ENCODE results near the gene KLF6. TPM values are rescaled to one million over a fixed set of nuclear protein-coding genes. Genes with fewer than 3 reads are reported as not detected.

Gene KLF6
- total and polyA plus RNA-seq, 2 donors (not counting 1 experiment from before 2014, with no cell fraction given) = 96.1 to 105 TPM

DNA sequence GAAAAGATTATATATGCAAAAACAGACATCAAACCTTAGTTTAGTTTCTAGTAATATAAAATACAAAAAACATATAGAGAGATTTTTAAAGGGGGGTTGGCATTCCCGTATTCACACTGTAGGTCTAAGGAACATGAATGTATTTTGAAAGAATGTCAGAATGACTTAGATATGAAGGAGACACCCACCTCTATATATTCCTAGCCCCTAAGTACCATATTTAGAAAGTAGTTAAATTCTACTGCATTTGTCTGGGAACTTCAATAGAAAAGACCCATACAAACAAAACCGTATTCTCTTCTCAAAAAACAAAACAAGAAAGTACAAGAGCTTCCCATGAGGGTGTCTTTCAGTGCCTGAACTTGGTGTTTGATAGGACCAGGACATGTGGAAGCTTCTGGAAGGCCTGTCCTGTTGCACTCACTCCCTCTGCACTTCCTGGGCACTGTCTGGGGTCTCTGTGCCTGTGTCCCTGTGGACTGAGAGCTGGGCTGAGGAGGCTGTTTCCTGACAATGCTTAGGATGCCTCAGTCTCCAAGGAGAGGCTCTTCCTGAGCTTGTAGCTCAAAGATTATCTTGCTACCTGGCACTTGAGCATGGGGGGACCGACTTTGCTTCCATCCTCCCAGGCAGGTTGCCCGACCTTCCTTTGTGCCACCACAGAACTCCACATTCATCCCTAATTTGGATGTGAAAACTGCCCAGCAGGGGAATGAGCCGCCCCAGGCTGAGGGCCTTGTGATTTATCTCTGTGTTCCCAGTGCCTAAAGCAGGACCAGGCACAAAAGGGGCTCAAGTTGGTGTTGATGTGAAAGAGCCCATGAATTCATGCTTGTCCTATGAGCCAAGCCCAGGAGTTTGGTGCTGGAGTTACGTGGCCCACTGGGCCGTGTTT lies 44.4 kb upstream of the KLF6 start:
- TF ChIP-seq CTCF (conservative IDR thresholded peaks at IDR 0.05 in 1 of 2, IDR thresholded peaks at IDR 0.05 in 1 of 2; ENCODE audit: low read depth in 1 of 2, low read length in 2 of 2) (no peak), EZH2 (IDR thresholded peaks at IDR 0.05; ENCODE audit: low read length, missing control alignments) (no peak)
- DNase-seq (ENCODE audit: low read depth in 2 of 2) = no peak
- Histone ChIP-seq H4K20me1 (ENCODE audit: control insufficient read depth, extremely low read depth, insufficient read depth, low read length) (no peaks in the 10 kb centered on the region), H3K36me3 (ENCODE audit: control insufficient read depth, insufficient read depth, low read length) (no peaks in the 10 kb centered on the region), H3K79me2 (ENCODE audit: control insufficient read depth, insufficient read depth, low read length) (no peaks in the 10 kb centered on the region), H3K9me3 (ENCODE audit: control insufficient read depth, insufficient read depth, low read depth, low read length) (no peaks in the 10 kb centered on the region), H2AFZ (ENCODE audit: low read length) (peak overlapping the region; percentile 91), H3K27ac (ENCODE audit: insufficient read depth, low read length) (peak overlapping the region; percentile 88), H3K4me1 (ENCODE audit: control insufficient read depth, extremely low read depth, insufficient read depth, low read length) (peaks cover 10% of the 10 kb centered on the region), H3K4me3 (replicated peaks in 1 of 4; ENCODE audit: control extremely low read depth in 1 of 4, insufficient read depth in 1 of 4, low read depth in 3 of 4, low read length in 4 of 4) (peak overlapping the region; percentile 11 to 41 (median 28)), H3K9ac (ENCODE audit: insufficient read depth, low read length) (peak overlapping the region; percentile 3), H3K4me2 (ENCODE audit: extremely low read depth, insufficient read depth, low read length) (peak overlapping the region; percentile 77), H3K27me3 (ENCODE audit: control insufficient read depth, insufficient read depth, low read length) (no peaks in the 10 kb centered on the region)

DNA sequence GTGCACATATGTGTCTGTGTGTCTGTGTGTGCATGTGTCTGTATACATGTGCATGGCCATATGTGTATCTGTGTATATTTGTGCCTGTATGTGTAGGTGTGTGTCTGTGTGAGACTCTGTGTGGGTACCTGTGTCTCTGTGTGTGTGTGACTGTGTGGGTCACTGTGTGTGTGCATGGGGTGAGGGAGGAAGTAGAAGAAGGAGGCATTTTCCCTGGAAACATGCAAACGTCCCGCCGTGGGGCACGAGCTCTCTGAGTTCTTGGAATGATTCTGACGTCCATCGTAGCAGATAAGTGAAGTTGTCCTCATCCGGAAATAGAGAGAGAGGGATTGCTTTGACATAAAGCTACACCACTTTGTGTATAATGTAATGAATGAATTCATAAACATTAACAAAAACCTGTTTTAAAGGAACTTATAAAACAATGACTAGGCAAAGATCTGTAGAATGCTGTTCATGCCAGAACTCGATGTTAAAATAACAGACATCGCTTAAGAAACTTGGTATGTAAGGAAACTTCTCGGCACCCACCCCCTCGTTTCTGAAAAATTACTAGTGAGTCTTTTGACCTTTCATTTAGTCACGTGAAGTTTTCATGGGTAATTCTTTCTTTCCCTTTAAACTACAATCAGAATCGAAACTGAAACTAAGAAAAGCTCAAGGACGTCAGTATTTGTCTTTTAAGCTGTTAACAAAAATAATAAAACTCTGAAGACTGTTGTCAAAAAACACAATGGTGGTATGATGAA lies 43.6 kb upstream of the KLF6 start:
- Histone ChIP-seq H3K27me3 (ENCODE audit: control insufficient read depth, insufficient read depth, low read length) (no peaks in the 10 kb centered on the region), H3K9me3 (ENCODE audit: control insufficient read depth, insufficient read depth, low read depth, low read length) (no peaks in the 10 kb centered on the region), H3K4me3 (replicated peaks in 1 of 4; ENCODE audit: control extremely low read depth in 1 of 4, insufficient read depth in 1 of 4, low read depth in 3 of 4, low read length in 4 of 4) (peak overlapping the region; percentile 11 to 41 (median 28)), H3K27ac (ENCODE audit: insufficient read depth, low read length) (peak overlapping the region; percentile 88), H3K36me3 (ENCODE audit: control insufficient read depth, insufficient read depth, low read length) (no peaks in the 10 kb centered on the region), H3K79me2 (ENCODE audit: control insufficient read depth, insufficient read depth, low read length) (no peaks in the 10 kb centered on the region), H3K4me2 (ENCODE audit: extremely low read depth, insufficient read depth, low read length) (peak overlapping the region; percentile 77), H3K4me1 (ENCODE audit: control insufficient read depth, extremely low read depth, insufficient read depth, low read length) (peaks cover 10% of the 10 kb centered on the region), H4K20me1 (ENCODE audit: control insufficient read depth, extremely low read depth, insufficient read depth, low read length) (no peaks in the 10 kb centered on the region), H3K9ac (ENCODE audit: insufficient read depth, low read length) (peak overlapping the region; percentile 34), H2AFZ (ENCODE audit: low read length) (peak overlapping the region; percentile 70)
- peak; percentile 79 to 88 for DNase-seq (ENCODE audit: low read depth in 2 of 2)
- TF ChIP-seq EZH2 (IDR thresholded peaks at IDR 0.05; ENCODE audit: low read length, missing control alignments) = no peak
- TF ChIP-seq CTCF (conservative IDR thresholded peaks at IDR 0.05 in 1 of 2, IDR thresholded peaks at IDR 0.05 in 1 of 2; ENCODE audit: low read depth in 1 of 2, low read length in 2 of 2) = no peak

DNA sequence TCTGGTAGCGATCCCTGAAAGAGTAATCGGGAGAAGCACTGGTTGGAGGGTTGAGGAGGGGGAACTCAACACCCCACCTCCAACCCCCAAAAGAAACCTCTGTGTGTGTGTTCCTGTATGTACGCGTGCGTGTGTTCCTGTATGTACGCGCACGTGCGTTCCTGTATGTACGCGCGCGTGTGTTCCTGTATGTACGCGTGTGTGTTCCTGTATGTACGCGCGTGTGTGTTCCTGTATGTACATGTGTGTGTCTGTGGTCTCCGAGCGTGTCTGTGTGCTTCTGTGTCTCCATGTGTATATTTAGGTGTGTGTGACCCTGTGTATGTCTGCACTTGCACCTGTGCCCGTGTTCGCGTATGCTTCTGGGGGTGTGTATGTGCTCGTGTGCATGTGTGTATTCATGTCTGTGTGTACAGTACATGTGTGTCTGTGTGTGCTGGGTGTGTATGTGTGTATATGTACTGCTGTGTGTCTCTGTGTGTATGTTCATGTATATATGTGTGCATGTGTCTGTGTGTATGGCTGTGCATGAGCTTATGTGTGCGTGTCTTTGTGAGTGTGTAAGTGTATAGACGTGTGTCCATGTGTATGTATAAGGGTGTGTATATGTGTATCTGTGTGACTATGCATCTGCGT lies 42.9 kb upstream of the KLF6 start:
- Histone ChIP-seq H4K20me1 (ENCODE audit: control insufficient read depth, extremely low read depth, insufficient read depth, low read length) (no peaks in the 10 kb centered on the region), H3K27ac (ENCODE audit: insufficient read depth, low read length) (peak overlapping the region; percentile 88), H3K4me2 (ENCODE audit: extremely low read depth, insufficient read depth, low read length) (no peak overlapping the region), H3K9ac (ENCODE audit: insufficient read depth, low read length) (no peak overlapping the region), H3K4me1 (ENCODE audit: control insufficient read depth, extremely low read depth, insufficient read depth, low read length) (peaks cover 10% of the 10 kb centered on the region), H3K79me2 (ENCODE audit: control insufficient read depth, insufficient read depth, low read length) (no peaks in the 10 kb centered on the region), H3K4me3 (replicated peaks in 1 of 4; ENCODE audit: control extremely low read depth in 1 of 4, insufficient read depth in 1 of 4, low read depth in 3 of 4, low read length in 4 of 4) (no peak overlapping the region), H3K9me3 (ENCODE audit: control insufficient read depth, insufficient read depth, low read depth, low read length) (no peaks in the 10 kb centered on the region), H3K27me3 (ENCODE audit: control insufficient read depth, insufficient read depth, low read length) (no peaks in the 10 kb centered on the region), H2AFZ (ENCODE audit: low read length) (no peak overlapping the region), H3K36me3 (ENCODE audit: control insufficient read depth, insufficient read depth, low read length) (no peaks in the 10 kb centered on the region)
- no peak for DNase-seq (ENCODE audit: low read depth in 2 of 2)
- no peak for TF ChIP-seq EZH2 (IDR thresholded peaks at IDR 0.05; ENCODE audit: low read length, missing control alignments)
- no peak for TF ChIP-seq CTCF (conservative IDR thresholded peaks at IDR 0.05 in 1 of 2, IDR thresholded peaks at IDR 0.05 in 1 of 2; ENCODE audit: low read depth in 1 of 2, low read length in 2 of 2)

Measured in fibroblast of lung (primary cell).